Activated T-cell treated with anti-CD3 and anti-CD28 coated beads, Interleukin-2, amount 50 U/mL, for 48 hours (primary cell): ENCODE measurements around the gene FAM184B.
"Not testable (repeated sequence)": the region's sequence is repeated elsewhere in the genome, so short reads cannot be mapped to it uniquely, and the experiment has no call there.

Experiments
- DNase-seq, 2 experiments: peaks; one replicate each; pipeline ENCODE4 v3.0.0-alpha.2; 2020

Gene FAM184B

DNA sequence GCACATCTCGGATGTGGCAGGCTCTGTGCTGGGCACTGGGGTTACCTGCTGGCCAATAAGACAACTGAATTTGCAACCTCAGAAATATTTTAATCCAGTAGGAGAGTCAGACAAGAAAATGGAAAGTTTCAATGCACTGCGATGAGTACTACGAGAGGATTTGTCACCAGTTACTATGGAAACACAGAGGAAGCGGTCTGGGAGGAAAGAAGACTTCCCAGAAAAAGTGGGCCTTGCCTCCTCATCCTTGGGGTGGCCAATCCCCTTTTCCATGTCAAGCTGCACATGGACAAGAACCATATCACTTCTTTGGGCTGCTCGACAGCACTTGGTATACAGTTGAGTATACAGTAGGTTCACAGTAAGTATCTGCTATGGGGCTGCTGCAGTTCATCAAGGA, 67.6 kb downstream of the FAM184B start:
- no peak for DNase-seq

DNA sequence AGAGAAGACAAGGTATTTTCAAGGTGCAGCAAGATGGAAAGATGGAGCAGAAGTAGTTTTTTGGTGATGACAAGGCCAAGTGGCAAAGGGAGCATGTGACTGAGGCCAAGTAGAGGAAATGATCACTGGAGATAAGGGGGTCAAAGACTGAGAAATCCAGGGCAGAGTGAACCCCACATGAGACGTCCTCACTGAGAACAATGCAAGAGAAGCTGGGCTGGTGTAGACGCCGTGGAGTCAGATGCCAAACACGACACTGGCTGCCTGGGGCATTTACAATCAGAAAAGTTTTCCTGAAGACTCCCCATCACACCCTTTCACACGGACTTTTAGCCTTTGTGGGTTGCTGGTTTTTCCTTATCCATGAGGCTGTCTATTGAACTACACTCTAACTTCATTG, 69.3 kb downstream of the FAM184B start:
- DNase-seq = no peak

DNA sequence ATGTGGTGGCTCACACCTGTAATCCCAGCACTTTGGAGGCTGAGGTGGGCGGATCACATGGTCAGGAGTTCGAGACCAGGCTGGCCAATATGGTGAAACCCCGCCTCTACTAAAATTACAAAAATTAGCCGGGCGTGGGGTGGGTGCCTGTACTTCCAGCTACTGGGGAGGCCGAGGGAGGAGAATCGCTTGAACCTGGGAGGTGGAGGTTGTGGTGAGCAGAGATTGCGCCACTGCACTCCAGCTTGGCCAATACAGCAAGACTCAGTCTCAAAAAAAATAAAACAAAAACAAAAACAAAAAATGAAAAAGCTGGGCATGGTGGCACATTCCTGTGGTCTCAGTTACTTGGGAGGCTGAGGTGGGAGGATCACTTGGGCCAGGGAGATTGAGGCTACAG, 70.2 kb downstream of the FAM184B start:
- not testable (repeated sequence) for DNase-seq

DNA sequence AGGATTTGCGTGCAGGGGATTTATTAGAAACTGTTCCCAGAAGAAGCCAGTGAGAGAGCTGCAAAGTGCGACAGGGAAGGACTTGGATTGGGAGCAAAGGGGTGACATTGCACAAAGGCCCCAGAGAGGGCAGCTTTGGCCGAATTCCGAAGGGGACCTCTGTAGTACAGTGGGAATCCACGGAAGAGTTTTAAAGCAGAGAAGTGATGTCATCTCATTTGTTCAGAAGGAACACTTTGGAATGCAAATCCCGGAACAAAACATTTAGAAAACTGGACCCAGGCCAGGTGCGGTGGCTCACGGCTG, 71.7 kb downstream of the FAM184B start:
- no peak for DNase-seq

DNA sequence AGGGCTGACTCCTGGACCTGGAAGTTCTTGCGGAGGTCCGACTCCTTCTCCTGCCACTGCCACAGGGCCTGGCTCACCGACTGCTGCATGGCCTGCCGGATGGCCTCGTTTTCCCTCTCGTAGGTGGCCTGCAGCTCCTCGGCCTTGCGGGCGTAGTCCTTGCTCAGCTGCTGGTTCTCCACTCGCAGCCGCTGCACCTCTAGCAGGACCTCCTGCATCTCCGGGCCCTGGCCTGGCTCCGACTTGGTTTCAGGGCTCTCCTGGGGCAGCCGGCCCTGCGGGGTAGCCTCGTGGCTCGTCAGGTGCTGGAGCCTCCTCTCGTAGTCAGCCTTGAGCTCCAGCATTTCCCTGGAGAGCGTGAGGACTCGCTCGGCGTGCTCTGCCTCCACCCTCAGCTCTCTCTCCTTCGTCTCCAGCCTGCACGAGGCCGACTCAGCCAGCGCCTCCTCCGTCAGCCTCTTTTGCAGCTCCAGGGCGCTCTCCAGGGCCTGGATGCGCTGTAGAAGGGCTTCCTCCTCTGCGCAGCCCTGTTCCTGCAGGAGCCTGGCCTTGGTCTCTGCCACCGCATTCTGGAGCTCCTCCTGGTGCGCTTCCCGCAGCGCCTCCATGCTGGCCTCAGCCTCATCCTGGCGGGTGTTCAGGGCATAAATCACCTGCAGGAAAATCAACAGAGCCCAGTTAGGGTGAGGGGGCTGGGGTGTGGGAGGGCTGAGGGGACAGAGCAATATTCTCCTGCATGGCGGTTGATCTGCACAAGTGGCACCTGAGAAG, 72.2 kb downstream of the FAM184B start:
- no peak for DNase-seq

DNA sequence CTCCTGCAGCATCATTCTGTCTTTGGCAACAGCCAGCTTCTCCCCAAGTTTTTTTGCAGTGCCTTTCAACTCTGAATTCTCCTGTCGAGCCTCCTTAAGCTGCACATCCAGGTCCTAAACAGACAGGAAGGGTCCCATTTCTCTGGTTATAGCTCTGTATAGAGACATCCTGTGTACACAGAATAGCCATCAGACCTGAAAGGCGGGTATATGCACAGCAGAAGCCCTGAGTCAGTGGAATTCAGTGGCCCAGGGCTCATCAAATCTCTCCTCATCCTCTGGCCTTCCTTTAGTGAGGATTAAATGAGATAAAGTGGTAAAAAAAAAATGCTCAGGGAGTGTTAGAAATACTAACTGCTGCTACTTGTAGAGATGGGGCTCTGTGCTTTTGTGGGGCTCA, 73.8 kb downstream of the FAM184B start:
- no peak for DNase-seq

DNA sequence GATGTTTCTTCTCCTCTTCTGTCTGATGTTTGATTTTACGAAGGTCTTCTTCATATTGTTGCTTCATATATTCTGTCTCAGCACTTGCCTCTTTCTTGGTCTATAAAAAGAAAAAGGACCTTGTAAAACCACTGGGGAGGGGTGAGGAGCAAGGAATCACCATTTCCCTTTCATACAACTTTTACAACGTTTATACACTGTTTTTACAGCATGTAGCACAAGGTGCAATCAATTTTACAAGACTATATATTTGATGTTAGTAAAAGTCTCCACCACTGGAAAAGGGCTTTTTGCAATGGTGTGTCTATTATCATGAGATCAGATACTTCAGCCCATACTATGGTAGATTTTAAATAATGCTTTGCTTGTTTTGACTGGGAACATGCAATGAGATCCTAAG, 76.3 kb downstream of the FAM184B start:
- no peak for DNase-seq

DNA sequence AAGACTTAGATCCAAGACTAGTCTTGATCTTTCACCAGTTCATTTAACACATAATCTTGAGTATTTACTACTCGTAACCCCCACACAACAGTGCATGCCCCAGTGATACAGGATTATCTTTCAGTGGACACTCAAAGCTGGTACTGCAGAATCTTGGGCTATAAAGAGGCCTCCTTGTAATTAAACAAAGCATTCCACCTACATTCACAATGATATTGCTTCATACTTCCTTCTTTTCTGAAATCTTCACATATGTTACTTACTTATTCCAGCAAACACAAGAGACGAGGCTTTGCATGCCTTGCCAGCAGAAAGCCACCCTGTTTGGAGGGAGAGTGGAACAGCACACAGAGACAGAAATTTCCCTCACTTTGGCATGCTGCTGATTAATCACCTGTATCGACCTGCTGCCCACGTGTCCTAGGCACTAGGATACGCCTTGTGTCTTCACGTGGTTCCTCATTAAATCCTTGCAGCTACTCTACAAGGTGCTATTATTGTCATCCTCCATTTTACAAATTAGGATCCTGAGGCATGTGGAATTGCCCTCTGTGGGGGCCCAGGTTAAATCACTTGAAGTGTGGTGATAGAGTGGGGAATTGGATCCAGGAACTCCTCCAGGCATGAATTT, 77.3 kb downstream of the FAM184B start:
- DNase-seq = no peak

DNA sequence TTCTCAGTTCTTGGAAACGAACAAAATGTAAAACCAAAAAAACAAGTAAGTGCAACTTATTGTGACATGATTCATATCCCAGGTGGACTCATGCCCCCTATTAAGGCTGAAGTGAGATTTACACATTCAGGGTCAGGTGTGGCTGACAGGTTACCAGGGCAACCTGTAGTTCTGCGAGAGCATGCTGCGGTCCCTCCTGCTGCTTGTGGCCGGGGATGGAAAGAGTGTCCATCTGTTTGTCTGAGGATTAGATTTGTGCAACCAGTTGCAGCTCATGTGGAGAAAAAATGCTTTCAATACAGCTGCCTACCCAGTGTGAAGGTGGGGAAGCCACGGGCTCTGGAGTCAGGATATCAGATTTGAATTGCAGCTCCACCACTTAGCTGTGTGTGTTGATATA, 78.8 kb downstream of the FAM184B start:
- DNase-seq = no peak

DNA sequence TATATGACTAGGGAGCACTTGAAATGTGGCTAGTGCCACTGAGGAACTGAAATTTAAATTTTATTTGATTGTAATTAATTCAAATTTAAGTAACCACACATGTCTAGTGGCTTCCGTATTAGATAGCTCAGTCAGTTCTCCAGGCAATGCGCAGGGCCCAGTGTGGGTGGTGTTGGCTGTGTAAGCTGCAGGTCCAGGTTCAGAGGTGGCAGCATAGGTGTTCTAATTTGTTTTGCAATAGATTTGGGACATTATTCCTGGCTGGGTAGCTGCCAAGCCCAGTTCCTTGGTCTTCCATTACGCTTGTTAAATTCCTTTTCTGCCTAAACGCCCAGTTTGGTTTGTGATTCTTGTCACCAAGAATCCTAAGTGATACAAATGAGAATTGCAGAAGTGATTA, 79.5 kb downstream of the FAM184B start:
- DNase-seq = no peak

DNA sequence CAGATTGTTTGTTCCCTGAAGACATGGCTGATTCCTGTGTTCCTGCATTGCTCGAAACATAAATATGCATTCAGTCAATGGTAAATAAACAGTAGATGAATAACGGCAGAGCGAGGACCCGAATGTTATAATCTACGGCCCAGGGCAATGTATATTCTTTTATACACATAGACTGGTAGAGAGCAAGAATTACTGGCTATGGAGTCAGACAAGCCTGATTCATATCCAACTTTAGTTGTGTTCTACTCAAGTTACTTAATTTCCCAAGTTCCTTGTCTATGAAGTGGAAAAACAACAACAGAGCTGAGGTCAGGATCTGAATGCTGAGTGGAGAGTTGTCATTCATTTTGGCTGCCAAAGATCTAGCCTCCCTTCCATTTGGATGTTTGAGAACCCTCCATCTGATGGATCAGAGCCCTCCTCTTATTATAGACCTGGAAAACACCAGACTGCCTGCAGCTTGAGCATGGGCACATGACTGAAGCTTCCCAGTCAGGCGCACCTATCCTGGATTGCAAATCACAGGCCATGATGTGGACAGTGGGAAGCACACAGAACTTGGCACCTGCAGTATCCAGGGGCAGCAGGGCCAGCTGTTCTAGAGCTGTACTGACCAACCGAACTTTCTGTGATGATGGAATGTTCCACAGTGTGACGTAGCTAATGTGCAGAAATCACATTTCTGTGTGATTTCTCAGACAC, 80.1 kb downstream of the FAM184B start:
- DNase-seq = no peak

DNA sequence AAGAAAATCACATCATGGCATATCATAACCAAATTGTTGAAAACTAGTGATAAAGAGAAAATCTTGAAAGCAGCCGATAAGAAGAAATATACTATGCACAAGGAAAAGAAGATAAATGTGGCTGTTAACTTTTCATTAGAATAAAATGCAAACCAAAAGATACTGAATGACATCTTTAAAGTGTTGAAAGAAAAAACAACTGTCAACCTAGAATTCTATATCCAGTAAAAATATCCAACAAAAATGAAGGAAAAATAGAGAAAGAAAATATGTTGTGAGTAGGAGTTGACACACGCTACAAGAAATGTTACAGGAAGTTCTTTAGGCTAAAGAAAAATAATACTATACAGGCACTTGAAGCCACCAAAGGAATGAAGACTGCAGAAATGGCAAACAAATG, 82.0 kb downstream of the FAM184B start:
- no peak for DNase-seq

DNA sequence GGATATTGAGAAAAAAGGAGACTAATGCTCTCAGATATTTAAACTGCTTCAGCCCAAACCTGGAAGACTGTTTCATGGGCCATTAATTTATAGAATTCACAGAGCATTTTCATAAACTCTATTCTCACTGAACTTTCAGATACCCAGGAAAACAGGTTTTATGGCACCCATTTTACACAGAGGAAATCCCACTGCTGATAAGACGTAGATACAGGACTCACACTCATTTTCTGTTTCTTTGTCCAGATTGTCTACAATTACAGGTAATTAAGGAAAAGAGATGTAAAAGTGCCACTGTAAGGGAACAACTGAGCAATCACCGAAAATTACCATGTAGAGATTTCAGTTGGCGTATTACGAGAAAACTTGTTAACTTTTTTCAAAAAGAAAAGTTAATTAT, 83.3 kb downstream of the FAM184B start:
- DNase-seq = no peak

DNA sequence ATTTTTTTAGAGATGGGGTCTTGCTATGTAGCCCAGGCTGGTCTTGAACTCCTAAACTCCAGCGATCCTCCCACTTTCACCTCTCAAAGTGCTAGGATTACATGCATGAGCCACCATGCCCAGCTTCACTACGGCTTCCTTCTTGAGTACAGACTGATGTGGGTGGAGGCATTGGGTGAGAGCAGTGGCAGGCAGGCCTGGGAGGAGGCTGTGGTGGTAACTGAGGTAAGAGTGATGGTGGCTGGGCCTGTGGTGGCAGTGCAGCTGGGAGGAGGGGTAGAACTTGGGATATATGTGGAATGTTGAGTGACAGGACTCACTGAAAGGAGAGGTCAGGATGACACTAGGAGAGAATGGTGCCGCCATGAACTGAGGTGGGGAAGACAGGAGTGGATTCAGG, 86.1 kb downstream of the FAM184B start:
- no peak for DNase-seq

DNA sequence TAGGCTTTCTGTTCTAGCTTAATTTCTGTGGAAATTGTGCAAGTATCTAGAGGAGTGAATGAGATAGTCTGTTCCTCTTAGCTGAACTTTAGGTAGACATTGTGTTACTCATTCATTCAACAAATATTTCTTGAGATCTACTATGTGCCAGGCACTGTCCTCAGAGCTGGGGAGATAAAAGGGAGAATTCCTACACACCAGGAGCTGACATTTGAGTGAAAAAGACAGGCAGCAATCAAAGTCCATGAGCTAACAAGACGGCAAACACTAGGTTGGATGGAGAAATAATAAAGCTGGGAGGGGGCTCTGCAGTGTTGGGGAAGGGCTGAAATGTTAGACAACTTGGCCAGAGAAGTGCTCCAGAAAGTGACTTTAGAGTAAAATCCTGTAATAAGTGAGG, 86.9 kb downstream of the FAM184B start:
- no peak for DNase-seq

DNA sequence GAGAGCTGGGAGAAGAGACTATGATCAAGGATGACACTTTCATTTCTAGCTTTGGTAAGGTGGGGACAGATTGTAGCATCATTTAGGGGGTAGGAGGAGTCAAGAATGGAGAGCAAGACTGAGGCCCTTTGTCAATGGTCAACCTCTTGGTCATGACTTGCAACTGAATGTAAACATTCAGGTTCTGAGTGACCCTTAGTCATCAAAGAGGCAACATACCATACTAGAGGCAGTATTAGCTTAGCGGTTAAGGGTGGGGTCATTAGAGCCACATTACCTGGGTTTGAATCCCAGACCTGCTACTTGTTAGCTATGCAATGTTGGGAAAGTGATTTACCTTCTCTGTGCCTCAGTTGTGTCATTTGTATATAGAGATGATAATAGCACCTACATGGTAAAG, 90.5 kb downstream of the FAM184B start:
- DNase-seq = no peak

DNA sequence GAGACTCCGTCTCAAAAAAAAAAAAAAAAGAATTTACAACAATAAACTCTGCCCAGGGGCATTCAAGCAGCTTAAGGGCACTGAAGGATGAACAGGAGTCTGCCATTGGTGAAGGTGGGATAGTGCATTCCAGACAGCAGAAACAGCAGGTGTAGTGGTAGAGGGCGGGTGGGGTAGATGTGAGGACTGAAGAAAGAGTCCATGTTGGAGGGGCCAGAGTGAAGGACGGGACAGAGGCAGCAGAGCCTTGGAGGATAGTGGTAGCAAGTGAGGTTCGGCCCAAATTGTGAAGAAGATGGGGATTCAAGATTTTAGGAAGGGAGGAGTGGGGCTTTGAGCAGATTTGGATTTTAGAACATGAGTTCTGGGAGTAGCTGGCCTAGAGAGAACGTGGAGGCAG, 91.3 kb downstream of the FAM184B start:
- DNase-seq = no peak

DNA sequence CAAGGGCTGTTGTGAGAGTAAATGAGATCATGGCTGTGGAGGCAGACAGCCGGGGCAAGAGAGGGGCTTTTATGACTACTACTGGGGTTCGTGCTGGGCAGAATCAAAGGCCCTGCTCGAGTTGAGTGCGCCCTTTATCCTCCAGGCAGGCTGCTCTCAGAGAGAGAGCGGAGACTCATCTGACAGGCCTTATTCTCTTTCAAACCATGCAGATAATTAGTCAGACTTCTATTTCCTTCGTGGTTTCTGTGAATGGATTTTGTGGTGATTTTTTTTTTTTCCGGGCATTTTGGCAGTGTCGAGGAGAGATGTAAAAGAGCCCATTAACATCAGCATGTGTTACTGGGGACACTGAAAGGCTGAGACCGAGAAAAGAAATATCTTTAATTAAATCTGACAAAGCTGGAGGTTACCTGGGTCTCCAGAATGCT, 93.4 kb downstream of the FAM184B start:
- DNase-seq = no peak

DNA sequence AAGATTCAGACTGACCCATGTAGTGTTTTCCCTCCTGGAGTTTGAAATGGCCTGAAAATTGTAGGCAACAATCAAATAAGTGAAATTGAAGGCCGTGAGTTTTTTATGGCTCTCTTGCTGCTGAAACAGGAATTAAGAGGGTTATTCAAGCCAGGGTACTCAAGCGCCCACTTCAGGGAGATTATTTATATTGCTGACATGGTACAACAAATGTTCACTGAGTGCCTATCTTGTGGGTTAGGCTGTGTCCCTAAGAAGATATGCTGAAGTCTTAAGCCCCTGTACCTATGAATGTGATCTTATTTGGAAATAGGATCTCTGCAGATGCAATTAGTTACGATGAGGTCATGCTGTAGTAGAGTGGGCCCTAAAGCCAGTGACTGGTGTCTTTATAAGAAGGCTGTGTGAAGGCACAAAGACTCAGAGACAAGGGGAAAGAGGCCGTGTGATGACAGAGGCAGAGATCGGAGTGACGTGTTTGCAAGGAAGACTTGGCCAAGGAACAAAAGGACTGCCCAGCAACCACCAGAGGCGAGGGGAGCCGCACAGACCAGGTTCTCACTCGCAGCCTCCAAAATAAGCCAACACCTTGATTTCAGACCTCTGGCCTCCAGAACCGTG, 94.1 kb downstream of the FAM184B start:
- no peak for DNase-seq

DNA sequence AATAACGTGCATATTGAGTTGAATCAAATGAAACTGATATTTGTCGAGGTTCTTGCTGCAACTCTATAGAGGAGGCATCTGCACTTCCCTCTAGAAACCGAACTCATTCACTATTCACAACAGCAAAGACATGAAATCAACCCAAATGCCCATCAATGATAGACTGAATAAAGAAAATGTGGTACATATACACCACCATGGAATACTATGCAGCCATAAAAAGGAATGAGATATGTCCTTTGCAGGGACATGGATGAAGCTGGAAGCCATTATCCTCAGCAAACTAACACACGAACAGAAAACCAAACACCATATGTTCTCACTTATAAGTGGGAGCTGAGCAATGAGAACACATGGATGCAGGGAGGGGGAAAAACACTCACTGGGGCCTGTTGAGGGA, 96.8 kb downstream of the FAM184B start:
- not testable (repeated sequence) for DNase-seq

DNA sequence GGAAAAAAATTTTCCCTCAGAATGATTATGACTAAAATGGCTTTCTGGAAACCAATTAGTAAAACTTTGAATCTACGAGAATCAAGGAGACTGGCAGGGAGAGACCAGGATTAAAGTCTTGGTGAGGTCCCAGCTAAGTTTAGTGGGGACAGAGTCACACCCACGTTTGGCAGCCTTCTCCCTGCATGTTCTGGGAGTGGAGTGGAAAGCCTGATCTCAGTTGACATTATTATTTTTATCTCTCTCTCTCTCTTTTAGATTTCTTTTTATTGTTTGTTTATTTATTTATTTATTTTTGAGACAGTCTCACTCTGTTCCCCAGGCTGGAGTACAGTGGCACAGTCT, 99.2 kb downstream of the FAM184B start:
- DNase-seq = no peak

DNA sequence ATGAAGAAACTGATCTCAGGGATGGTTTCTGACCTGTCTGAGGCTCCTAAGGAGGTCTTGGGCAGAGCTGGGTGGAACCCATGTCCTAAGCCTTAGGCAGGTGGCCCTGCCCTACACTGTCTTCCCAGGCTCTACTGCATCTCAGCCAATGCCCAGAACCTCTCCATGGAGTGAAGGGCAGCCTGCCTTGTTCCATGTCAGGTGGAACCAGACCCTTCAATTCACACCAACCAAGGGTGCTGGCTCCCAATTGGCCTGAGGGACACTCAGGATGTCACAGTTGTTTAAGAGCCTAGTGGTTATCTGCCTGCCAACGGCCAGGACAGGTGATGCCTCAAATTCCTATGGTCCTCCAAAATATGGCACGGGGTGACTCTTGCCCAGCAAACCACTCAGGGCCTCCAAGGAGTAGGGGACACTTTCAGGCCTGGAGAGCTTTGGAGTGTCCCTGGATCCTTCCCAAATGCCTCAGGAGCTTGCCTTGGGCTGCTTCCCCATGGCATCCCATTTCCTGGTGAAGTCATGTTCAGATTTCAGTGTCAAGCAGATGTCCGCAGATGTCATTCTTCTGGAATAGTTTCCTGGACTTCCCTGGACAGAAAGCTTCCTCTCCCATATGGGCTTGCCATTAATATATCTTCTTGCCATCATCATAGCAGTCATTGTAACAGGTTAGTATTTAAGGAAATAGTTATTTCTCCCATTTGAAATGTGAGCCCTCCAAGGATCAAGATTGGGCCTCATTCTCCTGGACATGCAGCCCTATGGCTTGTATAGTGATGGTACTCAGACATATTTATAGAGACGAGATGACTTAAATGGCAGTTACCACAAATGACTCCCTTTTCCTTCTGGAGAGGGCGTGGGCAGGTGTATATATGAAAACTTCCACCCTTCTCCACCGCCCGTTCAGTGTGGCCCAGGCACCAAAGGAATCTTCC, 99.9 kb downstream of the FAM184B start:
- DNase-seq = no peak
